WTC11 (cell line): ENCODE results near the gene ZNF582. TPM values are rescaled to one million over a fixed set of nuclear protein-coding genes. Genes with fewer than 3 reads are reported as not detected.

Experiments
- ATAC-seq: fragments of 200-7000 bp; cut with Tn5 transposase; 2 replicates; pipeline ENCODE4 v1.10.0; 2021; ENCODE audit warnings: mild to moderate bottlenecking, moderate library complexity
- CTCF ChIA-PET: fragments of 300-600 bp; sonication (Branson Sonifier 250); formaldehyde crosslinking; loops from one replicate; lab custom pipeline; 2021; ENCODE audit warnings: antibody characterized with exemption; lab: Charles Lee
- POLR2A ChIA-PET: fragments of 350-600 bp; sonication (Branson Sonifier 250); formaldehyde crosslinking; loops from one replicate; lab custom pipeline; 2021; ENCODE audit warnings: antibody characterized with exemption; lab: Charles Lee
- DNase-seq: peaks from one replicate; pipeline ENCODE4 v3.0.0; 2021; ENCODE audit warnings: low spot score
- H3K27ac Mint-ChIP-seq: 2 replicates; pipeline ENCODE4 v1.8.0; 2021; ENCODE audit warnings: mixed read lengths
- H3K27me3 Mint-ChIP-seq: 2 replicates; pipeline ENCODE4 v1.8.0; 2021; ENCODE audit warnings: low read depth, mild to moderate bottlenecking, moderate library complexity, mixed read lengths
- H3K36me3 Mint-ChIP-seq: 2 replicates; pipeline ENCODE4 v1.8.0; 2021; ENCODE audit warnings: mixed read lengths
- H3K4me1 Mint-ChIP-seq: 2 replicates; pipeline ENCODE4 v1.8.0; 2022; ENCODE audit warnings: mixed read lengths
- H3K4me3 Mint-ChIP-seq: 2 replicates; pipeline ENCODE4 v1.8.0; 2021; ENCODE audit warnings: mild to moderate bottlenecking, moderate library complexity, mixed read lengths
- H3K9me3 Mint-ChIP-seq: 2 replicates; pipeline ENCODE4 v1.8.0; 2021; ENCODE audit warnings: mixed read lengths
- ATF3 ChIP-seq: sonication (generic); formaldehyde crosslinking; conservative IDR thresholded peaks from 2 replicates; pipeline ENCODE4 v1.8.1; 2022; ENCODE audit warnings: mild to moderate bottlenecking, missing genetic modification reagents
- CBFB ChIP-seq: sonication (generic); formaldehyde crosslinking; IDR thresholded peaks from 2 replicates; pipeline ENCODE4 v1.8.1; 2022; ENCODE audit warnings: mild to moderate bottlenecking, low read depth, missing genetic modification reagents
- CDX4 ChIP-seq: fragments of 250-450 bp; sonication (Bioruptor Pico); IDR thresholded peaks from 2 replicates; pipeline ENCODE4 v1.9.0; 2021; ENCODE audit warnings: moderate library complexity, mild to moderate bottlenecking, inconsistent platforms, borderline replicate concordance
- E2F5 ChIP-seq: sonication (generic); formaldehyde crosslinking; IDR thresholded peaks from 2 replicates; pipeline ENCODE4 v1.8.1; 2022; ENCODE audit warnings: mild to moderate bottlenecking, moderate library complexity, missing genetic modification reagents
- ESRRA ChIP-seq: sonication (generic); formaldehyde crosslinking; IDR thresholded peaks from 2 replicates; pipeline ENCODE4 v1.8.1; 2022; ENCODE audit warnings: mild to moderate bottlenecking, missing genetic modification reagents, borderline replicate concordance
- HMGA2 ChIP-seq: fragments of 250-450 bp; sonication (Bioruptor Pico); IDR thresholded peaks from 2 replicates; pipeline ENCODE4 v1.4.0; 2021; ENCODE audit warnings: mild to moderate bottlenecking, moderate library complexity
- IRF1 ChIP-seq: sonication (generic); formaldehyde crosslinking; IDR thresholded peaks from 2 replicates; pipeline ENCODE4 v1.8.0; 2023; ENCODE audit warnings: missing genetic modification reagents
- NR3C1 ChIP-seq: sonication (generic); formaldehyde crosslinking; conservative IDR thresholded peaks from 2 replicates; pipeline ENCODE4 v1.8.1; 2023; ENCODE audit warnings: low read depth, mild to moderate bottlenecking, missing genetic modification reagents
- PRRX2 ChIP-seq: fragments of 250-450 bp; sonication (Bioruptor Pico); IDR thresholded peaks from 2 replicates; pipeline ENCODE4 v1.8.0; 2021; ENCODE audit warnings: mild to moderate bottlenecking
- SMAD3 ChIP-seq: sonication (generic); formaldehyde crosslinking; IDR thresholded peaks from 2 replicates; pipeline ENCODE4 v1.8.0; 2022; ENCODE audit warnings: missing genetic modification reagents, mild to moderate bottlenecking, borderline replicate concordance
- SMAD4 ChIP-seq: sonication (generic); formaldehyde crosslinking; IDR thresholded peaks from 2 replicates; pipeline ENCODE4 v1.8.0; 2022; ENCODE audit warnings: mild to moderate bottlenecking, missing genetic modification reagents
- TP53 ChIP-seq: sonication (generic); formaldehyde crosslinking; IDR thresholded peaks from 2 replicates; pipeline ENCODE4 v1.8.1; 2023; ENCODE audit warnings: mild to moderate bottlenecking, missing genetic modification reagents
- ZBTB43 ChIP-seq: sonication (generic); formaldehyde crosslinking; IDR thresholded peaks from 2 replicates; pipeline ENCODE4 v1.8.1; 2023; ENCODE audit warnings: mild to moderate bottlenecking, missing genetic modification reagents
- ZNF121 ChIP-seq: sonication (generic); formaldehyde crosslinking; IDR thresholded peaks from 2 replicates; pipeline ENCODE4 v1.8.0; 2023; ENCODE audit warnings: missing genetic modification reagents
- ZNF416 ChIP-seq: fragments of 250-450 bp; sonication (Bioruptor Pico); IDR thresholded peaks from 2 replicates; pipeline ENCODE4 v1.9.0; 2021; ENCODE audit warnings: mild to moderate bottlenecking, inconsistent platforms
- ZNF512 ChIP-seq: sonication (generic); formaldehyde crosslinking; IDR thresholded peaks from 2 replicates; pipeline ENCODE4 v1.8.1; 2022; ENCODE audit warnings: missing genetic modification reagents, borderline replicate concordance
- total RNA-seq: library from RNA; stranded (reverse); gene quantifications from 3 replicates; pipeline ENCODE4 v1.2.3, GENCODE V29; 2021

ZNF582 gene
- total RNA-seq, 1 experiment from 2014 or later = 3.5 TPM

GRCh38 chr19:56398809-56399208 lies 5.5 kb upstream of the ZNF582 start:
- no peak for ATAC-seq

GRCh38 chr19:56383826-56384605 lies 9.3 kb downstream of the ZNF582 start:
- ATAC-seq (no peak), DNase-seq (no peak)
- no peak for TF ChIP-seq TP53 (CRISPR knock-in tag)
- no peak for TF ChIP-seq CBFB
- TF ChIP-seq IRF1 = no peak
- TF ChIP-seq ZNF416 (CRISPR knock-in tag) = no peak
- TF ChIP-seq E2F5 = no peak
- ChIA-PET POLR2A (no interaction called here), CTCF (no interaction called here)
- Mint-ChIP-seq H3K27ac (no peak overlapping the region), H3K9me3 (peaks cover 39% of the 10 kb centered on the region), H3K4me3 (no peak overlapping the region), H3K4me1 (no peaks in the 10 kb centered on the region), H3K36me3 (peaks cover 35% of the 10 kb centered on the region), H3K27me3 (0 out of 2 replicates have a peak, but pooled peaks cover 4% of the 10 kb centered on the region)

More at GRCh38 chr19:56398809-56399208, 5.5 kb upstream of the ZNF582 start:
- Mint-ChIP-seq H3K9me3 (peaks cover 67% of the 10 kb centered on the region), H3K4me3 (no peak overlapping the region), H3K27me3 (no peaks in the 10 kb centered on the region), H3K4me1 (peaks cover 18% of the 10 kb centered on the region), H3K36me3 (peaks cover 76% of the 10 kb centered on the region), H3K27ac (no peak overlapping the region)
- CTCF ChIA-PET = interaction anchor here (1.3 kb wide), 1 partner anchor 89 kb away, joined by 6 read pairs; no protein-coding TSS in a partner anchor
- POLR2A ChIA-PET = no interaction called here
- DNase-seq = no peak
- TF ChIP-seq ZNF121 (no peak), CBFB (no peak), CDX4 (CRISPR knock-in tag) (no peak), ZNF512 (CRISPR knock-in tag) (no peak), NR3C1 (CRISPR knock-in tag) (no peak), SMAD3 (CRISPR knock-in tag) (no peak), PRRX2 (CRISPR knock-in tag) (no peak), SMAD4 (CRISPR knock-in tag) (no peak), ATF3 (no peak), ESRRA (no peak), ZBTB43 (CRISPR knock-in tag) (no peak), E2F5 (no peak), HMGA2 (CRISPR knock-in tag) (no peak)
